Mesenchymal stem cell (in vitro differentiated cells and primary cell): ENCODE data around the gene EPHA1.
A peak's percentile ranks its signal among the peaks of the same experiment; 100 is the strongest.

Experiments
- DNase-seq: peaks from one replicate; pipeline ENCODE4 v3.0.0-alpha.2; 2013
- H2AFZ ChIP-seq: one replicate; pipeline ENCODE4 v1.6.1; 2013; ENCODE audit warnings: low read depth, mild to moderate bottlenecking, control low read depth, inconsistent platforms, low read length, moderate library complexity
- H2AK5ac ChIP-seq: 2 replicates; pipeline ENCODE4 v1.6.1; 2013; ENCODE audit warnings: low read length, moderate library complexity, mild to moderate bottlenecking, inconsistent platforms; ENCODE audit not compliant: severe bottlenecking
- H2BK120ac ChIP-seq: one replicate; pipeline ENCODE4 v1.6.1; 2013; ENCODE audit warnings: low read depth, mild to moderate bottlenecking, inconsistent platforms, low read length, moderate library complexity
- H2BK12ac ChIP-seq, 2 experiments: one replicate each; pipeline ENCODE4 v1.6.1; 2013; ENCODE audit warnings: inconsistent platforms in 2 of 2, low read length in 2 of 2, mild to moderate bottlenecking in 2 of 2, moderate library complexity in 2 of 2, control low read depth in 1 of 2
- H2BK15ac ChIP-seq: one replicate; pipeline ENCODE4 v1.6.1; 2013; ENCODE audit warnings: mild to moderate bottlenecking, low read depth, inconsistent platforms; ENCODE audit not compliant: poor library complexity, severe bottlenecking
- H2BK5ac ChIP-seq: 2 replicates; pipeline ENCODE4 v1.6.1; 2013; ENCODE audit warnings: low read depth, mild to moderate bottlenecking, low read length, control low read depth, inconsistent platforms; ENCODE audit not compliant: poor library complexity, severe bottlenecking
- H3K14ac ChIP-seq, 2 experiments: one replicate each; pipeline ENCODE4 v1.6.1; 2013; ENCODE audit warnings: inconsistent platforms in 2 of 2, low read length in 2 of 2, control low read depth in 1 of 2, mild to moderate bottlenecking in 1 of 2, moderate library complexity in 1 of 2
- H3K18ac ChIP-seq, 2 experiments: one replicate each; pipeline ENCODE4 v1.6.1; 2013; ENCODE audit warnings: inconsistent platforms in 2 of 2, low read length in 2 of 2, control low read depth in 1 of 2, low read depth in 1 of 2, mild to moderate bottlenecking in 1 of 2
- H3K23ac ChIP-seq, 2 experiments: one replicate each; pipeline ENCODE4 v1.6.1; 2013; ENCODE audit warnings: inconsistent platforms in 2 of 2, low read length in 2 of 2, mild to moderate bottlenecking in 2 of 2, moderate library complexity in 2 of 2, control low read depth in 1 of 2
- H3K27ac ChIP-seq: 2 replicates; pipeline ENCODE4 v1.5.1; 2013; ENCODE audit warnings: mild to moderate bottlenecking, moderate library complexity, low read length, control low read depth, inconsistent platforms; ENCODE audit not compliant: poor library complexity, severe bottlenecking
- H3K27me3 ChIP-seq, 2 experiments: 2 replicates each; pipeline versions ENCODE4 v1.6.1 to v1.7.0; 2013; ENCODE audit warnings: low read length in 2 of 2, mild to moderate bottlenecking in 2 of 2, moderate library complexity in 2 of 2, control low read depth in 1 of 2, inconsistent platforms in 1 of 2; ENCODE audit not compliant: control insufficient read depth in 1 of 2, insufficient read depth in 1 of 2
- H3K36me3 ChIP-seq, 2 experiments: 2 replicates each; pipeline versions ENCODE4 v1.6.1 to v1.7.0; 2013; ENCODE audit warnings: low read length in 2 of 2, control low read depth in 1 of 2, inconsistent platforms in 1 of 2, low read depth in 1 of 2, mild to moderate bottlenecking in 1 of 2; ENCODE audit not compliant: insufficient read depth in 2 of 2, control insufficient read depth in 1 of 2
- H3K4ac ChIP-seq, 2 experiments: one replicate each; pipeline ENCODE4 v1.6.1; 2013; ENCODE audit warnings: inconsistent platforms in 2 of 2, low read length in 2 of 2, mild to moderate bottlenecking in 2 of 2, moderate library complexity in 2 of 2, control low read depth in 1 of 2, low read depth in 1 of 2
- H3K4me1 ChIP-seq: 2 replicates; pipeline ENCODE4 v1.6.1; 2013; ENCODE audit warnings: low read depth, low read length, control low read depth; ENCODE audit not compliant: control insufficient read depth, insufficient read depth
- H3K4me2 ChIP-seq: 2 replicates; pipeline ENCODE4 v1.6.1; 2013; ENCODE audit warnings: low read length, mild to moderate bottlenecking, inconsistent platforms; ENCODE audit not compliant: poor library complexity, severe bottlenecking
- H3K4me3 ChIP-seq, 2 experiments: 2 replicates each; pipeline versions ENCODE4 v1.5.1 to v1.7.0; 2013; ENCODE audit warnings: low read length in 2 of 2, mild to moderate bottlenecking in 2 of 2, control low read depth in 1 of 2, low read depth in 1 of 2; ENCODE audit not compliant: insufficient read depth in 1 of 2
- H3K79me1 ChIP-seq: replicated peaks from 2 replicates; pipeline ENCODE4 v1.6.1; 2013; ENCODE audit warnings: mild to moderate bottlenecking, control low read depth, low read length, inconsistent platforms; ENCODE audit not compliant: poor library complexity, severe bottlenecking
- H3K9ac ChIP-seq: 2 replicates; pipeline ENCODE4 v1.7.0; 2013; ENCODE audit warnings: mild to moderate bottlenecking, low read length, moderate library complexity
- H3K9me3 ChIP-seq: 2 replicates; pipeline ENCODE4 v1.7.0; 2013; ENCODE audit warnings: mild to moderate bottlenecking, low read length; ENCODE audit not compliant: control insufficient read depth
- H4K8ac ChIP-seq: one replicate; pipeline ENCODE4 v1.6.1; 2013; ENCODE audit warnings: inconsistent platforms, mild to moderate bottlenecking, low read length, moderate library complexity
- H4K91ac ChIP-seq: one replicate; pipeline ENCODE4 v1.6.1; 2013; ENCODE audit warnings: mild to moderate bottlenecking, low read length, inconsistent platforms
- WGBS: methylation state at CpG from one replicate; pipeline ENCODE4 v1.1.7; 2013; ENCODE audit warnings: mixed read lengths; 5-methylcytosine and 5-hydroxymethylcytosine counted together

The EPHA1 gene

GRCh38 chr7:143346018-143346417 lies 62.6 kb downstream of the EPHA1 start:
- no peak overlapping the region for H3K4me2 ChIP-seq
- peaks cover 5% of the 10 kb centered on the region for H3K4me1 ChIP-seq
- no peak overlapping the region for H3K27ac ChIP-seq
- no peak overlapping the region for H3K9ac ChIP-seq
- H2BK120ac ChIP-seq = no peak overlapping the region
- no peak overlapping the region for H2AFZ ChIP-seq
- no peak overlapping the region for H4K8ac ChIP-seq
- H3K4ac ChIP-seq = no peak overlapping the region
- no peaks in the 10 kb centered on the region for H3K36me3 ChIP-seq
- no peak overlapping the region for H3K23ac ChIP-seq
- no peak overlapping the region for H3K4me3 ChIP-seq
- no peak overlapping the region for H2BK12ac ChIP-seq
- H3K79me1 ChIP-seq = no peaks in the 10 kb centered on the region
- no peak overlapping the region for H3K14ac ChIP-seq
- H4K91ac ChIP-seq = no peak overlapping the region
- 91% methylated on average over 4 of the region's 4 CpGs for WGBS
- no peak overlapping the region for H3K18ac ChIP-seq
- H2BK15ac ChIP-seq = no peak overlapping the region
- H2BK5ac ChIP-seq = no peak overlapping the region
- H3K27me3 ChIP-seq = peaks cover 43 to 45% of the 10 kb centered on the region in 2 experiments
- no peak for DNase-seq
- no peaks in the 10 kb centered on the region for H3K9me3 ChIP-seq
- no peak overlapping the region for H2AK5ac ChIP-seq

GRCh38 chr7:143345428-143345900 lies 63.2 kb downstream of the EPHA1 start:
- no peaks in the 10 kb centered on the region for H3K79me1 ChIP-seq
- no peak overlapping the region for H2BK120ac ChIP-seq
- no peak overlapping the region for H3K4ac ChIP-seq
- no peak overlapping the region for H2AK5ac ChIP-seq
- H3K4me3 ChIP-seq = peak overlapping the region in 1 of 2 experiments; percentile 61
- no peaks in the 10 kb centered on the region for H3K36me3 ChIP-seq
- H3K27me3 ChIP-seq = peaks cover 43 to 45% of the 10 kb centered on the region in 2 experiments
- H3K14ac ChIP-seq = no peak overlapping the region
- H2BK15ac ChIP-seq = no peak overlapping the region
- no peak overlapping the region for H3K18ac ChIP-seq
- no peak overlapping the region for H4K91ac ChIP-seq
- peak; percentile 48 for DNase-seq
- peak overlapping the region; percentile 76 for H2AFZ ChIP-seq
- H3K27ac ChIP-seq = no peak overlapping the region
- WGBS = 3% methylated on average over 35 of the region's 35 CpGs
- no peak overlapping the region for H3K9ac ChIP-seq
- peaks cover 5% of the 10 kb centered on the region for H3K4me1 ChIP-seq
- no peaks in the 10 kb centered on the region for H3K9me3 ChIP-seq
- peak overlapping the region in 1 of 2 experiments; percentile 11 for H2BK12ac ChIP-seq
- H3K4me2 ChIP-seq = peak overlapping the region; percentile 12
- H4K8ac ChIP-seq = peak overlapping the region; percentile 27
- H2BK5ac ChIP-seq = no peak overlapping the region
- no peak overlapping the region for H3K23ac ChIP-seq

- Histone ChIP-seq H3K9me3 (no peaks in the 10 kb centered on the region), H3K4ac (no peak overlapping the region), H3K27me3 (peaks cover 32 to 40% of the 10 kb centered on the region in 2 experiments), H3K79me1 (no peaks in the 10 kb centered on the region), H4K8ac (no peak overlapping the region), H3K36me3 (no peaks in the 10 kb centered on the region), H3K14ac (no peak overlapping the region), H2AFZ (no peak overlapping the region), H2BK5ac (no peak overlapping the region), H3K9ac (no peak overlapping the region), H3K18ac (no peak overlapping the region), H3K23ac (no peak overlapping the region), H3K4me2 (no peak overlapping the region), H3K27ac (no peak overlapping the region), H3K4me1 (peaks cover 5% of the 10 kb centered on the region), H3K4me3 (no peak overlapping the region), H2BK12ac (no peak overlapping the region), H2BK120ac (no peak overlapping the region), H2AK5ac (no peak overlapping the region), H4K91ac (no peak overlapping the region), H2BK15ac (no peak overlapping the region)
- 70% methylated on average over 3 of the region's 3 CpGs for WGBS
- no peak for DNase-seq
Measured at GRCh38 chr7:143343596-143343995, 65.1 kb downstream of the EPHA1 start.

GRCh38 chr7:143341842-143342241 lies 66.8 kb downstream of the EPHA1 start:
- no peak overlapping the region for H3K4me3 ChIP-seq
- peaks cover 19 to 32% of the 10 kb centered on the region in 2 experiments for H3K27me3 ChIP-seq
- H3K79me1 ChIP-seq = no peaks in the 10 kb centered on the region
- DNase-seq = no peak
- no peak overlapping the region for H2AK5ac ChIP-seq
- no peak overlapping the region for H3K18ac ChIP-seq
- no peak overlapping the region for H4K91ac ChIP-seq
- H3K4me2 ChIP-seq = no peak overlapping the region
- H2BK5ac ChIP-seq = no peak overlapping the region
- H3K9ac ChIP-seq = no peak overlapping the region
- H2BK15ac ChIP-seq = no peak overlapping the region
- H3K36me3 ChIP-seq = no peaks in the 10 kb centered on the region
- no peaks in the 10 kb centered on the region for H3K9me3 ChIP-seq
- H3K4me1 ChIP-seq = peaks cover 5% of the 10 kb centered on the region
- H3K27ac ChIP-seq = no peak overlapping the region
- 94% methylated on average over 7 of the region's 8 CpGs for WGBS
- H2AFZ ChIP-seq = no peak overlapping the region
- H4K8ac ChIP-seq = no peak overlapping the region
- H2BK120ac ChIP-seq = no peak overlapping the region
- no peak overlapping the region for H3K4ac ChIP-seq
- H3K23ac ChIP-seq = no peak overlapping the region
- H3K14ac ChIP-seq = no peak overlapping the region
- H2BK12ac ChIP-seq = no peak overlapping the region
